Activated T-cell treated with anti-CD3 and anti-CD28 coated beads for 24 hours (primary cell): ENCODE data around the gene KCNJ13.

Experiments used
- DNase-seq: peaks from one replicate; pipeline ENCODE4 v3.0.0-alpha.2; 2020; ENCODE audit warnings: low read depth

KCNJ13 gene

GRCh38 chr2:232776435-232776834 lies at the start of gene KCNJ13:
KCNJ13 (minus strand) TSS chr2:232776565; CDS start chr2:232771362, 5,203 bp downstream.
- DNase-seq = no peak

- no peak for DNase-seq
Observed at GRCh38 chr2:232817756-232818155, 41.4 kb upstream of the KCNJ13 start.

- DNase-seq = no peak
Observed at GRCh38 chr2:232816657-232817056, 40.3 kb upstream of the KCNJ13 start.

- DNase-seq = no peak
Observed at GRCh38 chr2:232815569-232815968, 39.2 kb upstream of the KCNJ13 start.

GRCh38 chr2:232810444-232810843 lies 34.1 kb upstream of the KCNJ13 start:
- DNase-seq = no peak

- DNase-seq = no peak
Observed at GRCh38 chr2:232809349-232810124, 33.2 kb upstream of the KCNJ13 start.

- DNase-seq = no peak
Observed at GRCh38 chr2:232802091-232802490, 25.7 kb upstream of the KCNJ13 start.

GRCh38 chr2:232800166-232800565 lies 23.8 kb upstream of the KCNJ13 start:
- no peak for DNase-seq

- no peak for DNase-seq
Observed at GRCh38 chr2:232798187-232798586, 21.8 kb upstream of the KCNJ13 start.

GRCh38 chr2:232795920-232796319 lies 19.6 kb upstream of the KCNJ13 start:
- DNase-seq = no peak

- no peak for DNase-seq
Observed at GRCh38 chr2:232794981-232795380, 18.6 kb upstream of the KCNJ13 start.

GRCh38 chr2:232793271-232793670 lies 16.9 kb upstream of the KCNJ13 start:
- DNase-seq = no peak

- no peak for DNase-seq
Observed at GRCh38 chr2:232791518-232791917, 15.2 kb upstream of the KCNJ13 start.

GRCh38 chr2:232789082-232789481 lies 12.7 kb upstream of the KCNJ13 start:
- no peak for DNase-seq

- no peak for DNase-seq
Observed at GRCh38 chr2:232787806-232788205, 11.4 kb upstream of the KCNJ13 start.

GRCh38 chr2:232783278-232783677 lies 6.9 kb upstream of the KCNJ13 start:
- DNase-seq = no peak

GRCh38 chr2:232781765-232782164 lies 5.4 kb upstream of the KCNJ13 start:
- peak; percentile 28 for DNase-seq

GRCh38 chr2:232779934-232780333 lies 3.6 kb upstream of the KCNJ13 start:
- DNase-seq = no peak

- no peak for DNase-seq
Observed at GRCh38 chr2:232779465-232779864, 3.1 kb upstream of the KCNJ13 start.

GRCh38 chr2:232777276-232777675 lies 911 bp upstream of the KCNJ13 start:
- DNase-seq = no peak

GRCh38 chr2:232773815-232774214 lies 2.5 kb downstream of the KCNJ13 start:
- DNase-seq = no peak

- no peak for DNase-seq
Observed at GRCh38 chr2:232772531-232772930, 3.8 kb downstream of the KCNJ13 start.

GRCh38 chr2:232771870-232772269 lies 4.5 kb downstream of the KCNJ13 start:
- no peak for DNase-seq

- no peak for DNase-seq
Observed at GRCh38 chr2:232770207-232770606, 6.2 kb downstream of the KCNJ13 start.
